Measurements from ENCODE around the gene DSTN.
A peak's percentile ranks its signal among the peaks of the same experiment; 100 is the strongest.

The DSTN gene

GRCh38 chr20:17609811-17610377 lies 40.0 kb downstream of the DSTN start:
- no peak for TF ChIP-seq CTCF (IDR thresholded peaks at IDR 0.05; ENCODE audit: low read depth, low read length)
- no peak for DNase-seq (ENCODE audit: low read depth in 2 of 2)
- H3K4me3 ChIP-seq (replicated peaks in 1 of 2; ENCODE audit: low read depth in 2 of 2, low read length in 2 of 2): no peak overlapping the region

GRCh38 chr20:17610566-17611289 lies 40.9 kb downstream of the DSTN start:
- no peak for DNase-seq (ENCODE audit: low read depth in 2 of 2)
- no peak overlapping the region for H3K4me3 ChIP-seq (replicated peaks in 1 of 2; ENCODE audit: low read depth in 2 of 2, low read length in 2 of 2)
- TF ChIP-seq CTCF (IDR thresholded peaks at IDR 0.05; ENCODE audit: low read depth, low read length): no peak

GRCh38 chr20:17611290-17611539 lies 41.3 kb downstream of the DSTN start:
- H3K4me3 ChIP-seq (replicated peaks in 1 of 2; ENCODE audit: low read depth in 2 of 2, low read length in 2 of 2): no peak overlapping the region
- no peak for TF ChIP-seq CTCF (IDR thresholded peaks at IDR 0.05; ENCODE audit: low read depth, low read length)
- DNase-seq (ENCODE audit: low read depth in 2 of 2): peak in 1 of 2 donors; percentile 39

- peak; percentile 64 for TF ChIP-seq CTCF (IDR thresholded peaks at IDR 0.05; ENCODE audit: low read depth, low read length)
- DNase-seq (ENCODE audit: low read depth in 2 of 2): peak in 1 of 2 donors; percentile 46
- H3K4me3 ChIP-seq (replicated peaks in 1 of 2; ENCODE audit: low read depth in 2 of 2, low read length in 2 of 2): no peak overlapping the region
Measured at GRCh38 chr20:17611540-17612286, 41.8 kb downstream of the DSTN start.

GRCh38 chr20:17612287-17612991 lies 42.6 kb downstream of the DSTN start:
- no peak for TF ChIP-seq CTCF (IDR thresholded peaks at IDR 0.05; ENCODE audit: low read depth, low read length)
- DNase-seq (ENCODE audit: low read depth in 2 of 2): peak; percentile 70 to 80
- no peak overlapping the region for H3K4me3 ChIP-seq (replicated peaks in 1 of 2; ENCODE audit: low read depth in 2 of 2, low read length in 2 of 2)

GRCh38 chr20:17612992-17613327 lies 43.1 kb downstream of the DSTN start:
- no peak overlapping the region for H3K4me3 ChIP-seq (replicated peaks in 1 of 2; ENCODE audit: low read depth in 2 of 2, low read length in 2 of 2)
- DNase-seq (ENCODE audit: low read depth in 2 of 2): no peak
- no peak for TF ChIP-seq CTCF (IDR thresholded peaks at IDR 0.05; ENCODE audit: low read depth, low read length)
